Measurements from ENCODE around the gene OLFML1. TPM values are rescaled to one million over a fixed set of nuclear protein-coding genes. Genes with fewer than 3 reads are reported as not detected.

Gene OLFML1
- total and polyA plus RNA-seq, 2 of the 13 experiments (the other 11 are each of a cell fraction or from before 2014, with no cell fraction given): 0.89 to 0.90 TPM

GRCh38 chr11:7489376-7489775, 4.1 kb downstream of the OLFML1 start (continued):
- TF ChIP-seq, protein P1, sequence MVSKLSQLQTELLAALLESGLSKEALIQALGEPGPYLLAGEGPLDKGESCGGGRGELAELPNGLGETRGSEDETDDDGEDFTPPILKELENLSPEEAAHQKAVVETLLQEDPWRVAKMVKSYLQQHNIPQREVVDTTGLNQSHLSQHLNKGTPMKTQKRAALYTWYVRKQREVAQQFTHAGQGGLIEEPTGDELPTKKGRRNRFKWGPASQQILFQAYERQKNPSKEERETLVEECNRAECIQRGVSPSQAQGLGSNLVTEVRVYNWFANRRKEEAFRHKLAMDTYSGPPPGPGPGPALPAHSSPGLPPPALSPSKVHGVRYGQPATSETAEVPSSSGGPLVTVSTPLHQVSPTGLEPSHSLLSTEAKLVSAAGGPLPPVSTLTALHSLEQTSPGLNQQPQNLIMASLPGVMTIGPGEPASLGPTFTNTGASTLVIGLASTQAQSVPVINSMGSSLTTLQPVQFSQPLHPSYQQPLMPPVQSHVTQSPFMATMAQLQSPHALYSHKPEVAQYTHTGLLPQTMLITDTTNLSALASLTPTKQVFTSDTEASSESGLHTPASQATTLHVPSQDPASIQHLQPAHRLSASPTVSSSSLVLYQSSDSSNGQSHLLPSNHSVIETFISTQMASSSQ (IDR thresholded peaks at IDR 0.05; ENCODE audit: low read depth): no peak
- TF ChIP-seq, protein P1 (CRISPR knock-in tag; IDR thresholded peaks at IDR 0.05; ENCODE audit: borderline replicate concordance): no peak
- TF ChIP-seq TMF1 (CRISPR knock-in tag; IDR thresholded peaks at IDR 0.05; ENCODE audit: low read depth) (no peak), ZBTB7A (CRISPR knock-in tag; IDR thresholded peaks at IDR 0.05) (no peak)
- TF ChIP-seq, protein P2, sequence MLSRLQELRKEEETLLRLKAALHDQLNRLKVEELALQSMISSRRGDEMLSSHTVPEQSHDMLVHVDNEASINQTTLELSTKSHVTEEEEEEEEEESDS (CRISPR knock-in tag; IDR thresholded peaks at IDR 0.05; ENCODE audit: borderline replicate concordance): no peak

DNA sequence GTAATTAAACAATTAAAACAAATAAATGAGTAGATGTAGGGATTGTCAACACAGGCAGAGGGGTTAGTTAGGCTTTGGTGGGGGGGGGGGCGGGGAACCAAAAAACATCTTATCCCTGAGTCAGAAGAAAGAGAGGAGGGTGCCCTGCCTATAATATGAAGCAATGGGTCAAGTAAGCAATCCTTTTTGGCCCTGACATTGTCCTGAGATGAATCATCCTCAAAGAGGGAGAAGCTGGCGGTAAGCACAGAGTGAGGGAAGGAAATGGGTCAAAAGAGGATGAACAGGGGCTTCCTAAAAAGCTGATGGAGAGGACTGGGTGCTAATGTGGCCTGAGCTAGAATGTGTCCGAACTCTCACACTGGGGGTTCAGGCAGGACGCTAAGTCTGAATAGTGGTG, 4.7 kb downstream of the OLFML1 start:
- H3K79me2 ChIP-seq (ENCODE audit: insufficient read depth, low read length): no peaks in the 10 kb centered on the region
- WGBS (ENCODE audit: low lambda C conversion rate): 63% methylated on average over 4 of the region's 4 CpGs
- DNase-seq (ENCODE audit: low spot score) (no peak), FAIRE-seq (no peak), ATAC-seq (no peak)
- no peak overlapping the region for H3K4me3 ChIP-seq (replicated peaks in 1 of 3; ENCODE audit: insufficient read depth in 1 of 3, low read depth in 2 of 3, low read length in 3 of 3)
- no peak overlapping the region for H2AFZ ChIP-seq (ENCODE audit: low read length)
- H3K9ac ChIP-seq (ENCODE audit: insufficient read depth, low read depth, low read length): no peak overlapping the region
- H3K4me2 ChIP-seq (ENCODE audit: low read depth, low read length): no peak overlapping the region
- intact Hi-C loops (cut with micrococcal nuclease; ENCODE audit: unreplicated experiment): no loop called here
- no peaks in the 10 kb centered on the region for H4K20me1 ChIP-seq (ENCODE audit: insufficient read depth, low read length)
- no peak overlapping the region for H3K27ac ChIP-seq (ENCODE audit: extremely low read length, insufficient read depth, low read length)
- no peaks in the 10 kb centered on the region for H3K36me3 ChIP-seq (replicated peaks in 1 of 2; ENCODE audit: control insufficient read depth in 1 of 2, insufficient read depth in 2 of 2, low read length in 2 of 2)
- ChIA-PET CTCF (ENCODE audit: low intra/inter-chr PET ratio, low total read pairs) (no interaction called here), POLR2A (no interaction called here)
- no TSS peak for BruUV-seq (replicated peaks)
- no peaks in the 10 kb centered on the region for H3K27me3 ChIP-seq (ENCODE audit: control insufficient read depth in 1 of 2, insufficient read depth in 2 of 2, low read length in 2 of 2)
- in situ Hi-C loops (cut with HindIII; ENCODE audit: extremely low pct_ligation_motif_present, low pct_unique_long_range_greater_than_20kb): no loop called here
- peaks cover 30% of the 10 kb centered on the region for H3K4me1 ChIP-seq (ENCODE audit: insufficient read depth, low read length)
- no peaks in the 10 kb centered on the region for H3K9me3 ChIP-seq (ENCODE audit: low read length)
- TF ChIP-seq HNRNPK (IDR thresholded peaks at IDR 0.05; ENCODE audit: low read depth, low read length, poor library complexity, severe bottlenecking): no peak
- TF ChIP-seq, protein P3, sequence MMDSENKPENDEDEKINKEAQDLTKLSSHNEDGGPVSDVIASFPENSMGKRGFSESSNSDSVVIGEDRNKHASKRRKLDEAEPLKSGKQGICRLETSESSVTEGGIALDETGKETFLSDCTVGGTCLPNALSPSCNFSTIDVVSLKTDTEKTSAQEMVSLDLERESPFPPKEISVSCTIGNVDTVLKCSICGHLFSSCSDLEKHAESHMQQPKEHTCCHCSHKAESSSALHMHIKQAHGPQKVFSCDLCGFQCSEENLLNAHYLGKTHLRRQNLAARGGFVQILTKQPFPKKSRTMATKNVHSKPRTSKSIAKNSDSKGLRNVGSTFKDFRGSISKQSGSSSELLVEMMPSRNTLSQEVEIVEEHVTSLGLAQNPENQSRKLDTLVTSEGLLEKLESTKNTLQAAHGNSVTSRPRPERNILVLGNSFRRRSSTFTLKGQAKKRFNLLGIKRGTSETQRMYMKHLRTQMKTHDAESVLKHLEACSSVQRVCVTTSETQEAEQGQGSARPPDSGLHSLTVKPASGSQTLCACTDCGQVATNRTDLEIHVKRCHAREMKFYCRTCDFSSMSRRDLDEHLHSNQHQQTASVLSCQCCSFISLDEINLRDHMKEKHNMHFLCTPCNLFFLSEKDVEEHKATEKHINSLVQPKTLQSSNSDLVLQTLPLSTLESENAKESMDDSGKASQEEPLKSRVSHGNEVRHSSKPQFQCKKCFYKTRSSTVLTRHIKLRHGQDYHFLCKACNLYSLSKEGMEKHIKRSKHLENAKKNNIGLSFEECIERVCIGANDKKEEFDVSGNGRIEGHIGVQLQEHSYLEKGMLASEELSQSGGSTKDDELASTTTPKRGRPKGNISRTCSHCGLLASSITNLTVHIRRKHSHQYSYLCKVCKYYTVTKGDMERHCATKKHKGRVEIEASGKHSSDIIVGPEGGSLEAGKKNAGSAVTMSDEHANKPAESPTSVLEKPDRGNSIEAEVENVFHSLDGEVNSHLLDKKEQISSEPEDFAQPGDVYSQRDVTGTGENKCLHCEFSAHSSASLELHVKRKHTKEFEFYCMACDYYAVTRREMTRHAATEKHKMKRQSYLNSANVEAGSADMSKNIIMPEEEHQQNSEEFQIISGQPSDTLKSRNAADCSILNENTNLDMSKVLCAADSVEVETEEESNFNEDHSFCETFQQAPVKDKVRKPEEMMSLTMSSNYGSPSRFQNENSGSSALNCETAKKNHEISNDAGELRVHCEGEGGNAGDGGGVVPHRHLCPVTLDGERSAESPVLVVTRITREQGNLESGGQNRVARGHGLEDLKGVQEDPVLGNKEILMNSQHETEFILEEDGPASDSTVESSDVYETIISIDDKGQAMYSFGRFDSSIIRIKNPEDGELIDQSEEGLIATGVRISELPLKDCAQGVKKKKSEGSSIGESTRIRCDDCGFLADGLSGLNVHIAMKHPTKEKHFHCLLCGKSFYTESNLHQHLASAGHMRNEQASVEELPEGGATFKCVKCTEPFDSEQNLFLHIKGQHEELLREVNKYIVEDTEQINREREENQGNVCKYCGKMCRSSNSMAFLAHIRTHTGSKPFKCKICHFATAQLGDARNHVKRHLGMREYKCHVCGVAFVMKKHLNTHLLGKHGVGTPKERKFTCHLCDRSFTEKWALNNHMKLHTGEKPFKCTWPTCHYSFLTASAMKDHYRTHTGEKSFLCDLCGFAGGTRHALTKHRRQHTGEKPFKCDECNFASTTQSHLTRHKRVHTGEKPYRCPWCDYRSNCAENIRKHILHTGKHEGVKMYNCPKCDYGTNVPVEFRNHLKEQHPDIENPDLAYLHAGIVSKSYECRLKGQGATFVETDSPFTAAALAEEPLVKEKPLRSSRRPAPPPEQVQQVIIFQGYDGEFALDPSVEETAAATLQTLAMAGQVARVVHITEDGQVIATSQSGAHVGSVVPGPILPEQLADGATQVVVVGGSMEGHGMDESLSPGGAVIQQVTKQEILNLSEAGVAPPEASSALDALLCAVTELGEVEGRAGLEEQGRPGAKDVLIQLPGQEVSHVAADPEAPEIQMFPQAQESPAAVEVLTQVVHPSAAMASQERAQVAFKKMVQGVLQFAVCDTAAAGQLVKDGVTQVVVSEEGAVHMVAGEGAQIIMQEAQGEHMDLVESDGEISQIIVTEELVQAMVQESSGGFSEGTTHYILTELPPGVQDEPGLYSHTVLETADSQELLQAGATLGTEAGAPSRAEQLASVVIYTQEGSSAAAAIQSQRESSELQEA (CRISPR knock-in tag; IDR thresholded peaks at IDR 0.05; ENCODE audit: not compliant biosample characterization): no peak
- no peak for TF ChIP-seq U2AF1 (optimal IDR thresholded peaks at IDR 0.05; ENCODE audit: low read depth, low read length)
- TF ChIP-seq RARA (CRISPR knock-in tag; IDR thresholded peaks at IDR 0.05): no peak
- TF ChIP-seq TRIM24 (CRISPR knock-in tag; IDR thresholded peaks at IDR 0.05): no peak
- no peak for TF ChIP-seq CEBPG (CRISPR knock-in tag; IDR thresholded peaks at IDR 0.05)
- TF ChIP-seq WIZ (CRISPR knock-in tag; IDR thresholded peaks at IDR 0.05): no peak

Measured in HepG2 (cell line).